ENCODE measurements around the gene EEFSEC. TPM values are rescaled to one million over a fixed set of nuclear protein-coding genes. Genes with fewer than 3 reads are reported as not detected.

Gene EEFSEC
- total RNA-seq, 4 donors from 2014 or later: 11.7 to 23.0 (median 14.9) TPM

DNA sequence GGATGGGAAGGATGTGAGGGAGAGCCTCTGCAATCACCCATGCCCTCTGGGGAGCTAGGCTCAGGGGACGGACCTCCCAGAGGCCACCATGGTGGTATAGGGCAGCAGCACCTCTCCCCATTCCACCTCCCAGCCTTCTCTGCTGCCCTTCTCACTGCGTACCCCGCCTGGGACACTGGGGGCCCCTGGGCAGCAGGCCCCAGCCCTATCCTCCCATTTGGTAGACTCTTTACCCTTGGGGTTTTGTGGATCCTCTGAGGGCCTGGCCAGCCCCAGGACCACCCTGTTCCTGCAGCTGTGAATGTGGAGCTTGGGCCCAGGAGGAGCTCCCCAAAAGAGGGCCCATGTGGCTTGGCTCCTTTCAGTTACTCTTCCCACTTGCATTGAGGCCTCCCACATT lies 181.5 kb downstream of the EEFSEC start:
- no peak for TF ChIP-seq CTCF (IDR thresholded peaks at IDR 0.05)
- ATAC-seq (ENCODE audit: low FRiP score) (no peak), DNase-seq (ENCODE audit: low spot score) (no peak)

GRCh38 chr3:128335621-128336296 lies 182.5 kb downstream of the EEFSEC start:
- TF ChIP-seq CTCF (IDR thresholded peaks at IDR 0.05): no peak
- ATAC-seq (ENCODE audit: low FRiP score): peak; percentile 31
- DNase-seq (ENCODE audit: low spot score): no peak

- no peak for ATAC-seq (ENCODE audit: low FRiP score)
- TF ChIP-seq CTCF (IDR thresholded peaks at IDR 0.05): no peak
- no peak for DNase-seq (ENCODE audit: low spot score)
These were observed 183.3 kb downstream of the EEFSEC start for GRCh38 chr3:128336337-128337156.

DNA sequence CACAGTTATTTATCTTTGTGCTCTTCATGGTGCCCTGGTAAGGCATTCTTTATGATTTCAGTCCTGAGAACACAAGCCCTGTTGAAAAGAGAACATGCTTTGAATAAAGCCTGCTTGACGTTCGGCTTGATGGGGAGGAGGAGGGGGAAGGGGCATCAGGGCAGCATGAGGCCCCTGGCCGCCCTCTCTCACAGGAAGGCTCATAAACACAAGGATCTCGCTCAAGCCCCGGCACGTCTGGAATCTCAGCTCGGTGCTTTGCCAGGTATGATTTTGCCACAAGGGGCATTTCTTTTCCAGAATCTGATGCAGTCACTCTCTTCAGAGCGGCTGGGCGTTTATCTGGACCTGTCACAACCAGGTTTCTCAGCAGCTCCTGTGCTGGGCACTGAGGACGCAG lies 184.0 kb downstream of the EEFSEC start:
- ATAC-seq (ENCODE audit: low FRiP score) (no peak), DNase-seq (ENCODE audit: low spot score) (no peak)
- TF ChIP-seq CTCF (IDR thresholded peaks at IDR 0.05): no peak

DNA sequence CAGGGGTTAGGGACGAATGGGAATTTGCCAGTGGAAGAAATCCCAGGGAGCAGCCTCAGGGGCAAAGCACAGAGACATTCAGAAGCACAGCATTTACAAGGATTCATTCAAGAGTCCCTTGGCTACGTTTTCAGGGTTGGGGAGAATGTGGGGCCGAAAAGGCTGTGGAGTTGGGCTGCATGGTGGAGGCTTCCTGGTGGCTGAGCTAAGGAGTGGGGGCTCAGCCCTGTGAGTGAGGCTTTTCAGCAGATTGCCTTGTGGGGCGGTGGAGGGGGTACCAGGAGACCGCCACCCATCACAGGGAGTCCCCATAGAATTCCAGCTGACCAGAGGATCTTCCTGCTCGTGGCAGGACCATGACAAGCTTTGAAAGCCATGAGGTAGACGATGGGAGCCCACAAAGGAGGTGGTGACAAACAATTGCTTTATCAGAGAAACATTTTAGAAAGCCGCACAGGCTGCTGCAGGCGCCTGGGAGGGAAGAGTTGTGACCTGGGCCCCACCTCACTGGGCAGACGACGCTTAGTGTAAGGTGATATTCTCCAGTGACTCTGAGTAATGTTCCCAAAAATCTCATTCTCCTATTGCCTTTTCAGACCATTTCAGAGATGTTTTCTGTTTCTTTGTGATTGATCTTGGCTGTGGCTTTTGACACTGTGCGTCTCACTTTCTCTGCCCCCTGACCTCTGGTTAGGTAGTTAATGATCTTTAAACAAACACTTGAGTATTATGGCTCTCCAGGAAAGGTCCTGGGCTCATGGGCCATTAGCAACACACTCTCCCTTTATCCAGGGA lies 185.5 kb downstream of the EEFSEC start:
- DNase-seq (ENCODE audit: low spot score) (no peak), ATAC-seq (ENCODE audit: low FRiP score) (no peak)
- no peak for TF ChIP-seq CTCF (IDR thresholded peaks at IDR 0.05)

DNA sequence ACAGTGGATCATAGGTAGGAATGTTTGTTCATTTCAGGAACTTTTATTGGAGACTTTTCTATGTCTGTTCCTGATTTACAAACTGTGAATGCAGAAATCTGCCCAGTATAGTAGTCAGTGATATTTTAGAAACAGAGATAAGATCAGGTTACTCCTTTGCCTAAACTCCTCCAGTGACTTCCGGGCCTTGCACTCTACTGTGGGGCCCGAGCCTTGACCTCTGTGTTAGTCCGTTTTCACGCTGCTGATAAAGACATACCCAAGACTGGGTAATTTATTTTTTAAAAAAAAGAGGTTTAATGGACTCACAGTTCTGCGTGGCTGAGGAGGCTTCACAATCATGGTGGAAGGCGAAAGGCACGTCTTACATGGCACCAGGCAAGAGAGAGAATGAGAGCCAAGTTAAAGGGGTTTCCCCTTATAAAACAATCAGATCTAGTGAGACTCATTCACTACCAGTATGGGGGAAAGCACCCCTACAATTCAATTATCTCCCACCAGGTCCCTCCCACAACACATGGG lies 186.3 kb downstream of the EEFSEC start:
- DNase-seq (ENCODE audit: low spot score) (no peak), ATAC-seq (ENCODE audit: low FRiP score) (no peak)
- no peak for TF ChIP-seq CTCF (IDR thresholded peaks at IDR 0.05)
